ENCODE measurements around the gene OR1J4. TPM values are rescaled to one million over a fixed set of nuclear protein-coding genes. Genes with fewer than 3 reads are reported as not detected.
"Not testable (repeated sequence)": the region's sequence is repeated elsewhere in the genome, so short reads cannot be mapped to it uniquely, and the experiment has no call there.

Gene OR1J4
- total RNA-seq, 1 experiment from 2014 or later, result not detected

DNA sequence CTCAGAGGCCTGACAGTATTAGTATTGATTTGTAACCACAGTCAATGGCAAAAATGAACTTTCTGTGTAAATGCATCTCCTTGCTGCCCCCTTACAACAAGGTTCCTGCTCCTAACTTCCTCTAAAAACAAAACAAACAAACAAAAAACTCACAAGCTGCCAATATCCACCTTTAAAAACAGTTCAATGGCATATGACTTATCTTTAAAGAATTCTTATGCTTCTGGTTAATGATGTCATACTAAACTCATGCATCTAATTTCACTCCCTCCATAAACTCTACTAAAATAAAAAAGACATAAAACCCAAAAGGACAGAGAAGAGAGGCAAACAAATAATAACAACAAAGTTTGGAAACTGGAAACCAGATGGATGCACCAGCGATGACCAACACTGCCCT lies 17.2 kb downstream of the OR1J4 start (continued):
- TF ChIP-seq JUND (IDR thresholded peaks at IDR 0.05), result no peak
- no peak for TF ChIP-seq SRF (IDR thresholded peaks at IDR 0.05; ENCODE audit: low read depth)

GRCh38 chr9:122537066-122537465 lies 18.1 kb downstream of the OR1J4 start:
- RAD21 ChIA-PET (ENCODE audit: low non-redundant PET in 1 of 2, low total read pairs in 2 of 2, uncharacterized antibody in 2 of 2, unreplicated experiment in 2 of 2); H3K36me3 ChIP-seq (ENCODE audit: control insufficient read depth in 1 of 2, insufficient read depth in 2 of 2, low read length in 2 of 2); H3K9me2 ChIP-seq (ENCODE audit: insufficient read depth); DNase-seq (ENCODE audit: low read depth, low spot score); H3K4me3 ChIP-seq (replicated peaks in 1 of 2; ENCODE audit: low read depth in 1 of 2, low read length in 2 of 2); ATAC-seq; H2AFZ ChIP-seq (ENCODE audit: low read depth, low read length, poor library complexity, severe bottlenecking); H3K9me3 ChIP-seq (ENCODE audit: control insufficient read depth in 1 of 2, insufficient read depth in 1 of 2, low read depth in 1 of 2, low read length in 2 of 2); POLR2A ChIA-PET; H3K9ac ChIP-seq (ENCODE audit: low read length); H4K20me1 ChIP-seq (ENCODE audit: insufficient read depth); intact Hi-C loops (cut with micrococcal nuclease); BruUV-seq (replicated peaks); H3K4me1 ChIP-seq (ENCODE audit: control insufficient read depth in 1 of 2, insufficient read depth in 2 of 2, low read length in 2 of 2); H3K27me3 ChIP-seq (ENCODE audit: insufficient read depth, low read length); CTCF ChIA-PET; H3K27ac ChIP-seq (ENCODE audit: low read depth, low read length); H3K4me2 ChIP-seq (ENCODE audit: low read length); H3K79me2 ChIP-seq (ENCODE audit: insufficient read depth, low read length): not testable (repeated sequence)

DNA sequence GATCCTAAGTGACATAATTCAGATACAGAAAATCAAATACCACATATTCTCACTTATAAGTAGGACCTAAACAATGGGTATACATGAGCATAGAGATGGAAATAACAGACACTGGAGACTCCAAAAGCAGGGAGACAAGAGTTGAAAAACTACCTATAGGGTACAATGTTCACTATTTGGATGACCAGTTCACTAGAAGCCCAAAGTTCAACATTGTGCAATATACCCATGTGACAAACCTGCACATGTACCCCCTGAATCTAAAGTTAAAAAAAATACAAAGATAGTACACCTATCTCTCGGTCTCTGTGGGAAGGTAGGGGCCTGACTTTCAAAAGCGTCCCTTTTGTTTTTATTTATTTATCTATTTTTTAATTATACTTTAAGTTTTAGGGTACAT lies 19.8 kb downstream of the OR1J4 start:
- Histone ChIP-seq H3K9me2 (ENCODE audit: insufficient read depth) (no peaks in the 10 kb centered on the region), H3K9ac (ENCODE audit: low read length) (no peak overlapping the region), H3K27ac (ENCODE audit: low read depth, low read length) (no peak overlapping the region), H3K4me1 (ENCODE audit: control insufficient read depth in 1 of 2, insufficient read depth in 2 of 2, low read length in 2 of 2) (no peaks in the 10 kb centered on the region), H3K9me3 (ENCODE audit: control insufficient read depth in 1 of 2, insufficient read depth in 1 of 2, low read depth in 1 of 2, low read length in 2 of 2) (no peaks in the 10 kb centered on the region), H3K4me3 (replicated peaks in 1 of 2; ENCODE audit: low read depth in 1 of 2, low read length in 2 of 2) (no peak overlapping the region), H3K27me3 (ENCODE audit: insufficient read depth, low read length) (peaks cover 19% of the 10 kb centered on the region; the same call in 1 of the 2 replicates), H4K20me1 (ENCODE audit: insufficient read depth) (no peaks in the 10 kb centered on the region), H2AFZ (ENCODE audit: low read depth, low read length, poor library complexity, severe bottlenecking) (no peak overlapping the region), H3K36me3 (ENCODE audit: control insufficient read depth in 1 of 2, insufficient read depth in 2 of 2, low read length in 2 of 2) (no peaks in the 10 kb centered on the region), H3K79me2 (ENCODE audit: insufficient read depth, low read length) (no peaks in the 10 kb centered on the region), H3K4me2 (ENCODE audit: low read length) (no peak overlapping the region)
- ATAC-seq (no peak), DNase-seq (ENCODE audit: low read depth, low spot score) (no peak)
- ChIA-PET POLR2A (no interaction called here), RAD21 (ENCODE audit: low non-redundant PET in 1 of 2, low total read pairs in 2 of 2, uncharacterized antibody in 2 of 2, unreplicated experiment in 2 of 2) (no interaction called here), CTCF (no interaction called here)
- no TSS peak for BruUV-seq (replicated peaks)
- intact Hi-C loops (cut with micrococcal nuclease), result no loop called here
- no peak for TF ChIP-seq POLR2A (IDR thresholded peaks at IDR 0.05; ENCODE audit: borderline replicate concordance, extremely low read depth, insufficient read depth, insufficient read length)
